NCI-H1092 treated with DMSO at 0.1 percent for 48 hours (cell line): ENCODE measurements around the gene NCOA1.
"Not testable (repeated sequence)": the region's sequence is repeated elsewhere in the genome, so short reads cannot be mapped to it uniquely, and the experiment has no call there.

Experiments
- DNase-seq: peaks from one replicate; lab custom pipeline; 2025; lab: John Stamatoyannopoulos, UW

Gene NCOA1

GRCh38 chr2:24474053-24474452, 17.0 kb upstream of the NCOA1 start:
- DNase-seq, result no peak

DNA sequence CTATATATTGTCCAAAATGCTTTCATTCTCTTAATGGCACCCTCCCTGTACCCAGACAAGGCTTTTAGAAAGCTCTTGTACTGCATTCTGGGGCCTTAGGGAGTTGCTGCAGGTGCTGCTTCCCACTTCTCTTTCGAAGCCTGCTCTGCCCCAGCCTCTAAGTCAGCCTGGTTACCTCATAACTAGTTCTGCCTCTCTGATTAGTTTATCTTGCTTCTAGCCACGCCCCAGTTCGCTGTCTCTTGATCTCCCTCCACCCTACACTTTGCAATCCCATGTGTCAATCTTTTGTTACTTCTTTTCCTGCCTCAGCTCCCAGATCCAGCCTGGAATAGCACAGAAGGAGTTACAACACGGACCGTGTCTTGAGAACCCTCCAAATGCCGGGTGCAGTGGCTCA, 13.8 kb upstream of the NCOA1 start:
- DNase-seq, result no peak

GRCh38 chr2:24478243-24478642, 12.8 kb upstream of the NCOA1 start:
- no peak for DNase-seq

GRCh38 chr2:24480245-24480644, 10.8 kb upstream of the NCOA1 start:
- no peak for DNase-seq

DNA sequence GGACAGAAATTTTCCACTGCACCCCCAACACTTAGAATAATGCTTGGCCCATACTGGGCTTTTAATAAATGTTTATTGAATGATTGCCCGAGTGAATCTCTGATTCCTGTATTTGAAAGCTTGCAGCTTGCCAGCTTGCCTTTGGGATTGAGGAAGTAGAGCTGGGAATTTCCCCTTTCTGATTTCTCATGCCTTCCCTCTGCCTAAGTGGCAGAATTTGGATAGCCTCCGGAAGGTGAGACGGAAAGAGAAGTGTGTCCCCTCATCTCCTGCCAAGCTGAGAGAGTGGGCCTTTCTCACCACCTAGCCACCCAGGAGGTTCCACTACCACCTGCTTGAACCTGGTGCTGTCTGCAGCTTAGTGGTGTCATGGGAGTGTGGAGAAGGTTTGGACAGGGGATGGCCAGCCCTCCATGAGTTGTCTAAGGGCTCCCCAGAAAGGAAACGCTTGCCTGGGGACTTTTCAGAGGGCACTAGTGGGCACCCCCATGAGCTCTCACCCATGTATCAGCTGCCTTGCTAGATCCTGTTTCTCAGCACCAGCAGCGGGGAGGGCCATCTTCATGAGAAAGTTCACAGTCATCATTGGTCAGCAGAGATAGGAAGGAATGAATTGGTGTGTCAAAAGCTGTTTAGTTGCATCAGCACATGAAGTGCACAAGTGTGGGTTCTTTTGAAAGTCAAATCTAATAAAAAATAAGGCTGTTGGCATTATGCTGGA, 8.6 kb upstream of the NCOA1 start:
- DNase-seq, result no peak

DNA sequence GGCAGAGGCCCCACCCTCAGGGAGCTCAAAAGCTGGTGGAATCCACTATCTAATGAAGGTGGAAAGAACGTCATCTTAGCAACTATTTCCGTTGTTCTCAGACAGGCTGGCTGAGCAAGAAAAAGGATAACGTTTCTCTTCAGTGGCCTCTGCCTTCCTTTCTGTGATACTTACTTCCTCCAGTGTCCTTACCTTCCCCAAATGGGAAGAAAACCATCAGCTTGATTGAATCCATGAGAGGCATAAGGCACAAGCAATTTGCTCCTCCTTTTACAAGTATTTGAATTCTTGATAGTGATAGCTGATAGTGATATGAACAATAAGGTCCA, 8.1 kb upstream of the NCOA1 start:
- DNase-seq, result no peak

DNA sequence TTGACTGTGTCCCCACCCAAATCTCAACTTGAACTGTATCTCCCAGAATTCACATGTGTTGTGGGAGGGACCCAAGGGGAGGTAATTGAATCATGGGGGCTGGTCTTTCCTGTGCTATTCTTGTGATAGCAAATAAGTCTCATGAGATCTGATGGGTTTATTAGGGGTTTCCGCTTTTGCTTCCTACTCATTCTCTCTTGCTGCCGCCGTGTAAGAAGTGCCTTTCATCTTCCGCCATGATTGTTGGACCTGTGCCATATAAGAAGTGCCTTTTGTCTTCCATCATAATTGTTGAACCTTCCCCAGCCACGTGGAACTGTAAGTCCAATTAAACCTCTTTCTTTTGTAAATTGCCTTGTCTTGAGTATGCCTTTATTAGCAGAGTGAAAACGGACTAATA, 6.4 kb upstream of the NCOA1 start:
- not testable (repeated sequence) for DNase-seq

DNA sequence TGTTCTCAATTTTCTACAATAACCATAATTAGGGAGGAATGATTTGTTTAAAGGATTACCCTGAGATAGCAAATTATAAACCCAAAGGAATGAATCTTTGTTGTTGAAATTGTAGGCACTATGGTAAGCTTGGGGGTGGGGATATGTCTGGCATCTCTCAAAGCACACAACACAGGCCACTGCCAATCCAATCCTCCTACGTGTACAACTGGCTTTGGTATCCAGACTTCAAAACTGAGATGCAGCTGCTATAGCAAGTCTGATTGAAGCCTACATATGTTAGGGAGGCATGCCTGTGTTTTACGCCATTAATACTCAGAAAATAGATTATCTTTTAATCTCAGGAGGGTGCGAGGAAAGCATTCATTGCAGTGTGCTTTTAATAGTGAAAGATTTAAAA, 5.9 kb upstream of the NCOA1 start:
- DNase-seq, result no peak

DNA sequence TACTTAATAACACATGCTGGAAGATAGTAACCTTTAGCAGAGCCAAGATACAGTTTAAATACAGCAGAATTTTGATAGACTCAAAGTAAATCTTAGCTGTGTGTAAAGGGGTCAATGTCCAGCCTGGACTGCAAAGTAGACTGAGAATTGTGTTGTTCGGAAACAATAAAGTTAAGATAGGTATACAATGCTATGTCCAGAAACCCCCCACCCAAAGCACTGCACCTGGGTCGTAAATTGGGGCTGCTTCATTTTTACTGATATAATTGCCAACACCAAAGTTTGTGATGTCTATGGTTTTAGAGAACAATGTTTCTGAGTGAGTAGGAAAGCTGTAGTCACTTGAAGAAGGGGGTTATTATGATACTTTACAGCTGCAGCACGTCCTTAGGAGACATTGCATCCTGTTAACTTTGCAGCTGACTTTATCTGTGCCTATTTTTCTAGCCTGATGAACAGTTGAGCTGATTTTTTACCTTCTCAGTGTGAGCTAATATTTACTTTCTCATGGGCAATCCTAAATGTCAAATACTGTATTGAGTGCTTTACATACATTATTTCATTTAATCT, 4.3 kb upstream of the NCOA1 start:
- no peak for DNase-seq

DNA sequence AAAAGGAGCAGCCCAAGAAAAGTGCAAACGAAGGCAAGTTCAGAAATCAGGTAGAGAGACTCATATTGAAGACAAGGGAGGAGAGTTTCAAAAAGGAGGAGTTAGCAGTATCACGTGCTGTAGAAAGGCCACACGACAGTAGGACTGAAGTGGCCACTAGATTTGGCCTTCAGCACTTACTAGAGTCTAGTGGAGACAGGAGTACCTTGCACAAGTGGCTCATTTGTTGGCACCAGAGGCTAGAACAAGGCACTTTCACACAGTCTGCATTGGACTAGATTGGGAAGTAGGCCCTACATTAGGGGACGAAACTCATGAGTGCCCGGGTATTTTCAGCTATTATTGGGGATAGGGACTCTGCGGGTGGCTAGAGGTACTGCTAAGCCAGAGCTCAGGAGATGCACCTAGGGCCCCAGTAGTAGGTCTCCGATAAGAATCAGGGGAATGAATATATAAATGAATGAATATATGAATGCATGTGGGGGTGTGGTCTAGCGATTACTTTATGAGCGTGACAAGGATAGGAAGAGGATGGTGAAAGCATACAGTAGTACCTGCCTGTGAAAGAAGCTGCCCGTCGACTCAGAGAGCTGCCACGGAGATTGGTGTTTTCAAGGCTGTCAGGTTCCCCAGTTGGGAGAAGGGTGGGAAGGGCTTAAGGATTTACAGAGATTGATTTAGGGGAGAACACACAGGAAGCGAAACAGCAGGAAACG, 1.4 kb upstream of the NCOA1 start:
- DNase-seq, result no peak

DNA sequence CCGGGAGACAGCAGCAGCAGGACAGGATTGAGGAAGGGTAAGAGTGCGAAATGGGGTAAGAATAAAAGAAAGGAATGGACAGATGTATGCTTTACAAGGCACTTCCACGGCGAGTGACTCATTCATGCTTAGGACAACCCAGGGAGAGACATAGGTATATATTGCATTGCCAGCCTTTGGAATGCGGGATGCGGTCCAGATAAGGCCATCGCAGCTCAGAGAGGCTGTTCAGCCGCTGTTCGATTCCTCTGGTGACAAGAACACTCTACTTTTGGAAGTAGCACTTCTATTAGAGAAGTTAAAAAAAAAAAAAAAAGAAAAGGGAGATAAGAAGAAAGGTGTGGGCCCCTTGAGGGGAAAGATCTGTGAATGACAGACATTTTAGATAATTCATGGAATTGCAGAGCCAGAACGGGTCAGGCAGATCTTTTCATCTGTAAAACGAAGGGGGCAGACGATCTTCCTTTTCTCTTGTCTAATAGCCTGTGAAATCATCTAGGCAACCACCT, 819 bp upstream of the NCOA1 start:
- no peak for DNase-seq

GRCh38 chr2:24491542-24492420, 727 bp downstream of the NCOA1 start:
- peak; percentile 60 for DNase-seq

GRCh38 chr2:24492421-24493279, 1.6 kb downstream of the NCOA1 start:
- DNase-seq, result no peak

DNA sequence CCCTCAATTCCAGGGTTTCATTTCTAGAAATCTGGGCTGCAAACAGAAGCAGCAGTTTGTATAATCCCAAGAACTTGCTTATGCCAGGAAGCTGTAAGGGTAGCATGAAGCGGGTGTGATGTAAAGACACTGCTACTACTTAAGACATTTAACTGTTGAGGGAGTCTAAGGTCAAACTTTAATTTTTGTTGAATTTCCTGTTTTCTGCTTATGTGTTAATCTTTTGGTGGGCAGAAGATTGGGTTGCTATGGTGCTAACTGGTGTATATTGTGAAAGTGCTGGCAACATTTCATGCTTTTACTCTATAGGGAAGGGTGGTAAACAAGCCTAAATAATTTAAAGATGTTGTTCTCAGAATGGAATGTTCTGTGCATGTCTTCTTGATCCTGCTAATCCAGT, 2.7 kb downstream of the NCOA1 start:
- DNase-seq, result no peak

- DNase-seq, result no peak
Observed at GRCh38 chr2:24494410-24494809, 3.4 kb downstream of the NCOA1 start.

DNA sequence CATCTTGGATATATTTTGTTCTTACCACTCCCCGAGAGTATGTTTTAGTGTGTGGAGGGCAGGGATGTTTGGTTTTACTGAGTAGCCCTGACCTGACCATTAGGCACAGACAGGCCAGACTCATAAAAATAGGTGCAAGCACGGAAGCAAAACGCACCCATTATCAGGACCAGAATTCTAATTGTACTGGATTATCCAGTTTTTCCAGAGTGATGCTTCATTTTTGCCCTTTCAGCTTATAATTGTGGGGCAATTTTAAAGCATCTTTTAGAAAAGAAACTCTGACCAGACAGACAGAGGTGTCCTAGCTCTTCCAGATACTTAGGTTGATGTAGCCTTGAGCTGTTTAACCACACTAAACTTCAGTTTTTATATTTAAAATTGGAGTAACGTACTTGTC, 4.4 kb downstream of the NCOA1 start:
- DNase-seq, result no peak

DNA sequence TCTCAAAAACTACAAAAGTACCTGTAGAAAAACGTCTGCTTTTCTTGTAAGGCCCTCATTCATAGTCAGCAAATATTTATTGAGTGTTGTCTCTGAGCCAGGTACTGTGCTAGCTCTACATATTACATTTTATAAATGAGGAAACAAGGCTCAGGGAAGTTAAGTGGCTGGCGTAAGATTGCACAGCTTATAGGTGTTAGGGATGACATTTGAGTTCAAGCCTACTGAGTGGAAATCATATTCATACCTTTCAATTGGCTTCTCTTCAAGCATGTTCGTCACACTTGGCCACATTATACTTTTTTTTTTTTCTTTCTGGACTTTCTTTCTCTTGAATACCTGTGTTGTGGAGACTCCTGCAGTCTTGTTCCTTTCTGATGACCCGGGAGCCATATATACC, 5.9 kb downstream of the NCOA1 start:
- DNase-seq, result no peak

GRCh38 chr2:24497685-24498084, 6.6 kb downstream of the NCOA1 start:
- DNase-seq, result no peak

DNA sequence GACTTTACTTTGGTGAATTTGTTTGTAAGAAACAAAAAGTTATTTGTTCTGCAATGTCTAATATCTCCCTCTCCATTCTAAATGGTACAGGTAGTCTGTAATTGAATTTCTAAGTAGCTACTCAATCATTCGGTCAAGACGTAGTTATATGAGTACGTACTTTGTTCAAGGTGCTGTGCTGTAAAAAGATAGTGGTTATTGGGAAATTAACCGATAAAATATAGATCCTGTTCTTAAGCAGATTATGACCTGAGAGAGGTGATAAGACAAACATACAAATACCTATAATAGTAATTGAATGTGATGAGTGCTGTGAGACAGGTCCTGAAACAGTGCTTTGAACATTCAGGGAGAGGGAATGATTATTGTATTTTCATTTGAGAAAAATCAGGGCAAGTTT, 7.1 kb downstream of the NCOA1 start:
- DNase-seq, result no peak

DNA sequence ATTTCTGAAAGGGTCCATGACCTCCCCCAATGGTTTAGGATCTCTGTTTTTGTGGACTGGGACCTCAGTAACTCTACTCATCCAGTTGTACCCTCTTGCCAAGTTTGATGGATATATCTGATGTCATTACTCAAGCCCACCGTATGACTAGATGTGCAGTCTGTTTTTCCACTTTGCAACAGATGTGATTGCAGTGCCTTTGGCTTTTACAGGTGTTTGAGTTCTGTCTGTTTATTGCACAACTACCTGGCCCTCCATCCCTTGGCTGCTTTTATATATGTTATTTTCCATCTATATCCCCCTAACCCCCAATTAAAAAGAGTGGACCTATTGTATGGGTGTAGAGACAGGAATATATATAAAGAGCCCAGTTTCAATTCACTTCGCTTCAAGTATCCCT, 10.8 kb downstream of the NCOA1 start:
- DNase-seq, result no peak

DNA sequence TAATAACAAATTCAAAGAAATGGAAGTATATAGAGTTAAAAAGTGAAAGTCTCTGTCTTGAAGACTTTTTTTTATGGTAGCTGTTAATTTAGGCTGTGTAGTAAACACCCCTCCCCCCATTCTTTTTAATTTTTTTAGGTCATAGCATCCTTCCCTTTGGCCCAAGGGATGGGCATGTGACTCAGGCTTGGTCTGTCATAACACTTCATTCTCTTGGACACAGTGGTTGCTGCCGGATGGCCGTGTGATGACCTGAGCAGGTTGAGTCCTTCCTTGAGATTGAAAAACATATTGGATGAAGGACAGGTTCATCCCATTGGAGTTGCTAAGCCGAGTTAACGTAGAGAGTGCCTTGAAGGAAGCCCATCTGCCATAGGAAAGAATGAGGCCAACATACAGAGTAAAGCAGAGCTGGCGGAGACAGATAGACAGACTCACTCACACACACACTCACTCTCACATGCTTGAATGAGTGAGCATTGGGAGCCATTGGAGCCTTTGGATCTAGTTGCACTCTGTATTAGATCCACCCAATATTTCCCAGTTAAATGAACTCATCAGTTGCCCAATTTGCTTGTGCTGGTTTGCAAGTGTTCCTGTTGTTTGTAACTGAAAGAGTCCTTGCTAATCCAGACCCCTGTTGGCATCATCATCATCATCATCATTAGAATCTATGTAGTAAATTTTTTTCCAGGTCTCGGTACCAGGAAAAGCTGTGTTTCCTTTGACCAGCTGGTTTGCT, 14.7 kb downstream of the NCOA1 start:
- no peak for DNase-seq
